ENCODE measurements around the gene PXYLP1.

PXYLP1 gene

GRCh38 chr3:141305436-141305835, 73.8 kb downstream of the PXYLP1 start:
- no peak overlapping the region for H3K4me3 ChIP-seq (ENCODE audit: insufficient read depth, low read depth, low read length, poor library complexity, severe bottlenecking)
- H3K9me3 ChIP-seq (ENCODE audit: control insufficient read depth, low read length): no peaks in the 10 kb centered on the region
- H3K27ac ChIP-seq (ENCODE audit: insufficient read depth, low read length, poor library complexity, severe bottlenecking): no peak overlapping the region
- no peak for DNase-seq
- no peaks in the 10 kb centered on the region for H3K36me3 ChIP-seq (ENCODE audit: control insufficient read depth, insufficient read depth, low read length)
- peaks cover 32% of the 10 kb centered on the region for H3K4me1 ChIP-seq (ENCODE audit: control insufficient read depth, insufficient read depth, low read length, poor library complexity, severe bottlenecking)
- H3K27me3 ChIP-seq (replicated peaks; ENCODE audit: control insufficient read depth, insufficient read depth, low read length, poor library complexity, severe bottlenecking): no peaks in the 10 kb centered on the region

- peaks cover 40% of the 10 kb centered on the region for H3K4me1 ChIP-seq (ENCODE audit: control insufficient read depth, insufficient read depth, low read length, poor library complexity, severe bottlenecking)
- no peak for DNase-seq
- no peaks in the 10 kb centered on the region for H3K36me3 ChIP-seq (ENCODE audit: control insufficient read depth, insufficient read depth, low read length)
- H3K27ac ChIP-seq (ENCODE audit: insufficient read depth, low read length, poor library complexity, severe bottlenecking): no peak overlapping the region
- no peak overlapping the region for H3K4me3 ChIP-seq (ENCODE audit: insufficient read depth, low read depth, low read length, poor library complexity, severe bottlenecking)
- H3K27me3 ChIP-seq (replicated peaks; ENCODE audit: control insufficient read depth, insufficient read depth, low read length, poor library complexity, severe bottlenecking): no peaks in the 10 kb centered on the region
- H3K9me3 ChIP-seq (ENCODE audit: control insufficient read depth, low read length): no peaks in the 10 kb centered on the region
These were observed 74.7 kb downstream of the PXYLP1 start for GRCh38 chr3:141306276-141306675.

- Histone ChIP-seq H3K9me3 (ENCODE audit: control insufficient read depth, low read length) (no peaks in the 10 kb centered on the region), H3K4me1 (ENCODE audit: control insufficient read depth, insufficient read depth, low read length, poor library complexity, severe bottlenecking) (peaks cover 42% of the 10 kb centered on the region), H3K36me3 (ENCODE audit: control insufficient read depth, insufficient read depth, low read length) (no peaks in the 10 kb centered on the region), H3K27me3 (replicated peaks; ENCODE audit: control insufficient read depth, insufficient read depth, low read length, poor library complexity, severe bottlenecking) (no peaks in the 10 kb centered on the region), H3K4me3 (ENCODE audit: insufficient read depth, low read depth, low read length, poor library complexity, severe bottlenecking) (peak overlapping the region; percentile 11), H3K27ac (ENCODE audit: insufficient read depth, low read length, poor library complexity, severe bottlenecking) (peak overlapping the region; percentile 52)
- DNase-seq: peak in 1 of 3 donors; percentile 10
These were observed 75.3 kb downstream of the PXYLP1 start for GRCh38 chr3:141306922-141307321.

GRCh38 chr3:141307351-141308059, 75.9 kb downstream of the PXYLP1 start:
- peak overlapping the region; percentile 52 for H3K27ac ChIP-seq (ENCODE audit: insufficient read depth, low read length, poor library complexity, severe bottlenecking)

GRCh38 chr3:141308588-141309218, 77.1 kb downstream of the PXYLP1 start:
- Histone ChIP-seq H3K27ac (ENCODE audit: insufficient read depth, low read length, poor library complexity, severe bottlenecking) (no peak overlapping the region), H3K4me3 (ENCODE audit: insufficient read depth, low read depth, low read length, poor library complexity, severe bottlenecking) (no peak overlapping the region), H3K9me3 (ENCODE audit: control insufficient read depth, low read length) (no peaks in the 10 kb centered on the region), H3K27me3 (replicated peaks; ENCODE audit: control insufficient read depth, insufficient read depth, low read length, poor library complexity, severe bottlenecking) (no peaks in the 10 kb centered on the region), H3K4me1 (ENCODE audit: control insufficient read depth, insufficient read depth, low read length, poor library complexity, severe bottlenecking) (peaks cover 44% of the 10 kb centered on the region), H3K36me3 (ENCODE audit: control insufficient read depth, insufficient read depth, low read length) (no peaks in the 10 kb centered on the region)
- no peak for DNase-seq

More at GRCh38 chr3:141307351-141308059, 75.9 kb downstream of the PXYLP1 start:
- Histone ChIP-seq H3K9me3 (ENCODE audit: control insufficient read depth, low read length) (no peaks in the 10 kb centered on the region), H3K4me3 (ENCODE audit: insufficient read depth, low read depth, low read length, poor library complexity, severe bottlenecking) (peak overlapping the region; percentile 11), H3K36me3 (ENCODE audit: control insufficient read depth, insufficient read depth, low read length) (no peaks in the 10 kb centered on the region), H3K27me3 (replicated peaks; ENCODE audit: control insufficient read depth, insufficient read depth, low read length, poor library complexity, severe bottlenecking) (no peaks in the 10 kb centered on the region), H3K4me1 (ENCODE audit: control insufficient read depth, insufficient read depth, low read length, poor library complexity, severe bottlenecking) (peaks cover 48% of the 10 kb centered on the region)
- DNase-seq: no peak

- Histone ChIP-seq H3K36me3 (ENCODE audit: control insufficient read depth, insufficient read depth, low read length) (no peaks in the 10 kb centered on the region), H3K27ac (ENCODE audit: insufficient read depth, low read length, poor library complexity, severe bottlenecking) (peak overlapping the region; percentile 81), H3K4me3 (ENCODE audit: insufficient read depth, low read depth, low read length, poor library complexity, severe bottlenecking) (peak overlapping the region; percentile 83), H3K27me3 (replicated peaks; ENCODE audit: control insufficient read depth, insufficient read depth, low read length, poor library complexity, severe bottlenecking) (no peaks in the 10 kb centered on the region), H3K9me3 (ENCODE audit: control insufficient read depth, low read length) (no peaks in the 10 kb centered on the region), H3K4me1 (ENCODE audit: control insufficient read depth, insufficient read depth, low read length, poor library complexity, severe bottlenecking) (peaks cover 42% of the 10 kb centered on the region)
- DNase-seq: no peak
These were observed 79.5 kb downstream of the PXYLP1 start for GRCh38 chr3:141311170-141311495.

- H3K4me3 ChIP-seq (ENCODE audit: insufficient read depth, low read depth, low read length, poor library complexity, severe bottlenecking): peak overlapping the region; percentile 83
- H3K27ac ChIP-seq (ENCODE audit: insufficient read depth, low read length, poor library complexity, severe bottlenecking): peak overlapping the region; percentile 81
- H3K27me3 ChIP-seq (replicated peaks; ENCODE audit: control insufficient read depth, insufficient read depth, low read length, poor library complexity, severe bottlenecking): no peaks in the 10 kb centered on the region
- no peaks in the 10 kb centered on the region for H3K36me3 ChIP-seq (ENCODE audit: control insufficient read depth, insufficient read depth, low read length)
- peak; percentile 95 to 98 (median 96) for DNase-seq
- H3K9me3 ChIP-seq (ENCODE audit: control insufficient read depth, low read length): no peaks in the 10 kb centered on the region
- peaks cover 38% of the 10 kb centered on the region for H3K4me1 ChIP-seq (ENCODE audit: control insufficient read depth, insufficient read depth, low read length, poor library complexity, severe bottlenecking)
These were observed 80.1 kb downstream of the PXYLP1 start for GRCh38 chr3:141311496-141312353.

GRCh38 chr3:141312354-141313092, 80.9 kb downstream of the PXYLP1 start:
- peaks cover 30% of the 10 kb centered on the region for H3K4me1 ChIP-seq (ENCODE audit: control insufficient read depth, insufficient read depth, low read length, poor library complexity, severe bottlenecking)
- DNase-seq: no peak
- H3K9me3 ChIP-seq (ENCODE audit: control insufficient read depth, low read length): no peaks in the 10 kb centered on the region
- no peaks in the 10 kb centered on the region for H3K27me3 ChIP-seq (replicated peaks; ENCODE audit: control insufficient read depth, insufficient read depth, low read length, poor library complexity, severe bottlenecking)
- H3K4me3 ChIP-seq (ENCODE audit: insufficient read depth, low read depth, low read length, poor library complexity, severe bottlenecking): peak overlapping the region; percentile 83
- peak overlapping the region; percentile 81 for H3K27ac ChIP-seq (ENCODE audit: insufficient read depth, low read length, poor library complexity, severe bottlenecking)
- no peaks in the 10 kb centered on the region for H3K36me3 ChIP-seq (ENCODE audit: control insufficient read depth, insufficient read depth, low read length)

GRCh38 chr3:141313093-141313683, 81.6 kb downstream of the PXYLP1 start:
- no peaks in the 10 kb centered on the region for H3K36me3 ChIP-seq (ENCODE audit: control insufficient read depth, insufficient read depth, low read length)
- H3K9me3 ChIP-seq (ENCODE audit: control insufficient read depth, low read length): no peaks in the 10 kb centered on the region
- no peaks in the 10 kb centered on the region for H3K27me3 ChIP-seq (replicated peaks; ENCODE audit: control insufficient read depth, insufficient read depth, low read length, poor library complexity, severe bottlenecking)
- H3K4me3 ChIP-seq (ENCODE audit: insufficient read depth, low read depth, low read length, poor library complexity, severe bottlenecking): no peak overlapping the region
- DNase-seq: no peak
- peaks cover 23% of the 10 kb centered on the region for H3K4me1 ChIP-seq (ENCODE audit: control insufficient read depth, insufficient read depth, low read length, poor library complexity, severe bottlenecking)
- no peak overlapping the region for H3K27ac ChIP-seq (ENCODE audit: insufficient read depth, low read length, poor library complexity, severe bottlenecking)
